ENCODE data around the gene KLHL29.

GRCh38 chr2:23448906-23449305 is 63.9 kb downstream of the KLHL29 start:
- TF ChIP-seq POLR2A (IDR thresholded peaks at IDR 0.05) (no peak), CTCF (IDR thresholded peaks at IDR 0.05) (no peak)
